ENCODE measurements around the gene SLC16A13.

DNA sequence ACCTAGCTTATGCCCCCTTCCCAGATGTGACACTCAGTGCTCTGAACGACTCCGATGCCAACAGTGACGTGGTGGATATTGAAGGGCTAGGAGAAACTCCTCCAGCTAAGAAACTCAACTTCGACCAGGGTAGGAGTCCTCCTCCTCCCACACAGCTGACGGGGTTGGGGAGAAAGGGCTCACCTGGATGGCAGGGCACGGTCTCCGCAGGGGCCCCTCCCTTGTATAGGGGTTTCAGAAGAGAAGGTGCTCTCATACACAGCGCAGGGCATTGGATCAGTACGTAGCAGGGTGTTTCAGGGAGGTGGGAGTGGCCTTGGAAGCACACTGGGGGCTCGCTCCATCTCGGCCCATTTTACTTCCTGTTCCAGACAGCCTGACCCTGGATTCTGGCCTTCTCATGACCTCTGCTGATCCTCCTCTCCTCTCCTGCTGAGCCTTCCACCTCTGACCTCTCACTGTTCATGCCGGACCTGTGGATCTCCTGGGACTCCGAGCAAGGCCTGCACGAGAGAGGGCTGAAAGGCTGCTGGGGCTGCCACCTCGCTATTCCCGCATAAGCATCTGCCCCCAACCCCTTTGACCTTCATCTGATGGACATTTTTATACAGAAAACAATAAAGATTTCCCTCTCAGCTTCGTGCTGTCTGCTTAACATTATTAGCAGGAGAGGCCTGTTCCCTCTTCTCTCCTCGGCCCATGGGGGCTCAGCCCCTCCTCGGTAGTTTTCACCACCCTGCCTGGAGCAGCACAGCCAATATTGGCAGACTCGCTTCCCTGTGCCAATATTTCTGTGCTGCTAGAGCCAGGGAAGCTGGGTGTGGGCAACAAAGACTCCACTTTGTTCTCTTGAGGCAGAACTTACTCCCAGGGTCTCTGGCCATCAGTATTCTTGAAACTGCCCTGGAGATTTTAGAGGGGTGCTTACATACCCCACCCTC is 18.7 kb upstream of the SLC16A13 start:
- TF ChIP-seq, protein P1, sequence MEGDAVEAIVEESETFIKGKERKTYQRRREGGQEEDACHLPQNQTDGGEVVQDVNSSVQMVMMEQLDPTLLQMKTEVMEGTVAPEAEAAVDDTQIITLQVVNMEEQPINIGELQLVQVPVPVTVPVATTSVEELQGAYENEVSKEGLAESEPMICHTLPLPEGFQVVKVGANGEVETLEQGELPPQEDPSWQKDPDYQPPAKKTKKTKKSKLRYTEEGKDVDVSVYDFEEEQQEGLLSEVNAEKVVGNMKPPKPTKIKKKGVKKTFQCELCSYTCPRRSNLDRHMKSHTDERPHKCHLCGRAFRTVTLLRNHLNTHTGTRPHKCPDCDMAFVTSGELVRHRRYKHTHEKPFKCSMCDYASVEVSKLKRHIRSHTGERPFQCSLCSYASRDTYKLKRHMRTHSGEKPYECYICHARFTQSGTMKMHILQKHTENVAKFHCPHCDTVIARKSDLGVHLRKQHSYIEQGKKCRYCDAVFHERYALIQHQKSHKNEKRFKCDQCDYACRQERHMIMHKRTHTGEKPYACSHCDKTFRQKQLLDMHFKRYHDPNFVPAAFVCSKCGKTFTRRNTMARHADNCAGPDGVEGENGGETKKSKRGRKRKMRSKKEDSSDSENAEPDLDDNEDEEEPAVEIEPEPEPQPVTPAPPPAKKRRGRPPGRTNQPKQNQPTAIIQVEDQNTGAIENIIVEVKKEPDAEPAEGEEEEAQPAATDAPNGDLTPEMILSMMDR (IDR thresholded peaks at IDR 0.05) = no peak
- TF ChIP-seq POLR2A (IDR thresholded peaks at IDR 0.05) = no peak
